Measurements from ENCODE around the gene MEGF9.

The MEGF9 gene

DNA sequence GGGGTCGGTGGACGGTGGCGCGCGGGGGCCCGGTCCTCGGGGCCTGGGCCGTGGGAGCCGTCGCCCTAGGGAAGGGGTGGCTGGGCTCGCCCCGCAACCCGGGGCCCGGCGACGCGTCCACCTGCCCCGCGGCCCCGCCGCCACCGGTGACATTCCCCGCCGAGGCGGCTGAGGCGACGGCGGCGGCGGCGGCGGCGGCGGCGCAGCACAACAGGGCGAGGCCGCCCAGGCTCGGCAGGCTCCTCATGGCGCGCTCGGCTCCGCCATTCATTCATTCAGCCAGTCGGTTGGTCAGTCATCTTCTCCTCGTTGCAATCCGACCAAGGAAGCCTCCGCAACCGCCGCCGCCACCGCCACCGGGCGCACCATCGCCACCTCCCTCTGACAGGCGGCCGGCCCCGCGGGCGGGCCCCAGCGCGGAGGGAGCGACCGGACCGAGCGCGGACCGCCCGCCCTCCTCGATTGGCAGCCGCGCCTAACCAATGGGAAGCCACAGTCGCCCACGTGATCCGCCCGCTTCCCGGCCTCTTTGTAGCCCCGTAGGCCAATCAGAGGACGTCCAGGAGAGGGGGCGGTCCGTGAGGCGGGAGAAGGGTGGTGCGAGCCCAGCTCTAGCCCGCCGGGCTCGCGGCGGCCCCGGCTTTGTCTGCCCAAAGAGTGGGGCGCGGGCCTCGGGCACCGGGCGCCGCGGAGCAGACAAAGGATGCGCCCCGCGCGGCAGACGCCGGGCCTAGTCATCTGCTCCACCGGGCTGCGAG is at the start of gene MEGF9:
Gene MEGF9 (minus strand): TSS at position 383 of the 758 bp plus-strand sequence. CDS start 112 bp downstream, at position 271.
- in situ Hi-C loops (cut with MboI; ENCODE audit: low pct_unique_long_range_greater_than_20kb, low sequenced_read_pairs, unreplicated experiment), result no loop called here
- TF ChIP-seq, protein P1, sequence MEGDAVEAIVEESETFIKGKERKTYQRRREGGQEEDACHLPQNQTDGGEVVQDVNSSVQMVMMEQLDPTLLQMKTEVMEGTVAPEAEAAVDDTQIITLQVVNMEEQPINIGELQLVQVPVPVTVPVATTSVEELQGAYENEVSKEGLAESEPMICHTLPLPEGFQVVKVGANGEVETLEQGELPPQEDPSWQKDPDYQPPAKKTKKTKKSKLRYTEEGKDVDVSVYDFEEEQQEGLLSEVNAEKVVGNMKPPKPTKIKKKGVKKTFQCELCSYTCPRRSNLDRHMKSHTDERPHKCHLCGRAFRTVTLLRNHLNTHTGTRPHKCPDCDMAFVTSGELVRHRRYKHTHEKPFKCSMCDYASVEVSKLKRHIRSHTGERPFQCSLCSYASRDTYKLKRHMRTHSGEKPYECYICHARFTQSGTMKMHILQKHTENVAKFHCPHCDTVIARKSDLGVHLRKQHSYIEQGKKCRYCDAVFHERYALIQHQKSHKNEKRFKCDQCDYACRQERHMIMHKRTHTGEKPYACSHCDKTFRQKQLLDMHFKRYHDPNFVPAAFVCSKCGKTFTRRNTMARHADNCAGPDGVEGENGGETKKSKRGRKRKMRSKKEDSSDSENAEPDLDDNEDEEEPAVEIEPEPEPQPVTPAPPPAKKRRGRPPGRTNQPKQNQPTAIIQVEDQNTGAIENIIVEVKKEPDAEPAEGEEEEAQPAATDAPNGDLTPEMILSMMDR (IDR thresholded peaks at IDR 0.05; ENCODE audit: extremely low read depth, insufficient read depth, missing control alignments), result peak; percentile 11
- DNase-seq (ENCODE audit: low spot score), result peak; percentile 99

DNA sequence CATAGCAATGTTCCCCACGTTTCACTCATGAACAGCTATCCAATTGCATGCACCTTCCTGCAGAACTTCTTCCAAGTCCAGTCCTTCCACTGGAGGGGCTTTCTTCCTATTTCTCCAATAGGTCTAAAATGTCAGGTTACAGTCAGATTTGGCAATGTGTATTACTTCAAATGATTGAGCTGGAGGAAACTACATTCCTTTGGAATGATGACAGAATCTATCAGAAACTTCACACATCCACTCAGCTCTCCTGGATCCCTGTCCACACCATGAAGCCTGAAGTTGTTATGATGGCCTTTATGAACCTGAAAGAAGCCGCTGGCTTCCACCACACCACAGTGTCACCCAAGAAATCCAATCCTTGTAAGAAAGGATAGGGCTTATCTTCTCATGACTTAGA is 46.7 kb upstream of the MEGF9 start:
- DNase-seq (ENCODE audit: low spot score), result no peak
- TF ChIP-seq, protein P1 (IDR thresholded peaks at IDR 0.05; ENCODE audit: extremely low read depth, insufficient read depth, missing control alignments), result no peak
- in situ Hi-C loops (cut with MboI; ENCODE audit: low pct_unique_long_range_greater_than_20kb, low sequenced_read_pairs, unreplicated experiment), result loop anchor here (25.0 kb wide), 1 partner anchor 176 kb away; the partner anchor contains the start of gene TRAF1

DNA sequence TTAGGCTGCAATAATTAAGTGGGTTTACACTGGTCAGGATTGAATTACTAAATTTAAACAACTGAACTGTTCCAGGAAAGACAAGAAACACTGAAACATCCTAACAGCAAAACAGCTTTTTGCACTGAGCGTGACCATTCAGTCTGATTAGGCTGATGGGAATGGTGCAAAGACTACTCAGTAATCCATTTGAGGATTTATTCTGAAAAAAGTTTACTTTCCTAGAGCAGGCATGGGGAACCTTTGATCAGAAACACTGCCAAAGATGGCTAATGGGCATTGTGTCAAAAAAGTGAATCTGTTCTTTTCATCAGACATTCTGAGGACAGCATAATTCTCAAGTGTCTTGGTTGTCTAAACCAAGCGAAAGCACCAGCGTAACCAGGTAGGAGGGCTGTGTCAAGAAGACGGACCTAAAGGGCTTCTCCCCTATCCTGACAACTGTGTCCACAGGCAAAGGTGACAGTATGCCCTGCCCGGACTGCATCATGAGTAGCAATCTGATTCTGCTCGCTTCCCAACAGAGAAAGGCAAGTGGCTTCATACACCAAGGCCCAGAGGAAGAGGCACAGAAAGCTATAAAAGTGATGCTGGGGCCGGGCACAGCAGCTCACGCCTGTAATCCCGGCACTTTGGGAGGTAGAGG is 45.6 kb upstream of the MEGF9 start:
- TF ChIP-seq, protein P1 (IDR thresholded peaks at IDR 0.05; ENCODE audit: extremely low read depth, insufficient read depth, missing control alignments), result no peak
- in situ Hi-C loops (cut with MboI; ENCODE audit: low pct_unique_long_range_greater_than_20kb, low sequenced_read_pairs, unreplicated experiment), result loop anchor here (10.0 to 25.0 kb wide), 2 partner anchors 177 to 305 kb away; partner anchors contain the start of gene TRAF1
- DNase-seq (ENCODE audit: low spot score), result no peak

DNA sequence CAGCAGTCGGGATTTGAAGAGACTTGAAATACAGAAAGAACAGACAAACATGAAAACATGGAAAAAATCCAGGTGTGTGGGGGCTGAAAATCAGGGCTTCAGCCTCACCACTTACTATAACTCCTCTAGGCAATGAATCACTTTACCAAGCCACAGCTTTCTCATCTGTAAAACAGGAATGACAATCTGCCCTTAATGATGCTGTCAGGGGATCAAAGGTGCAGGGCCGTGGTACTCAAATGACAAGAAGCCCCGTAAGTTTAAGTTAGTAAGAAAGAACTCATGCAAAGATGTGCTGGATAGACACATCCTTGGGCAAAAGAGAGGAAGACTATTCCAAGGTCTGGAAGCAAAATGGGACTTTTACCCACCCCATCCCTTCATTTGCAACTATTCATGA is 44.3 kb upstream of the MEGF9 start:
- in situ Hi-C loops (cut with MboI; ENCODE audit: low pct_unique_long_range_greater_than_20kb, low sequenced_read_pairs, unreplicated experiment), result loop anchor here (10.0 to 25.0 kb wide), 2 partner anchors 179 to 306 kb away; partner anchors contain the start of gene TRAF1
- TF ChIP-seq, protein P1 (IDR thresholded peaks at IDR 0.05; ENCODE audit: extremely low read depth, insufficient read depth, missing control alignments), result no peak
- no peak for DNase-seq (ENCODE audit: low spot score)

DNA sequence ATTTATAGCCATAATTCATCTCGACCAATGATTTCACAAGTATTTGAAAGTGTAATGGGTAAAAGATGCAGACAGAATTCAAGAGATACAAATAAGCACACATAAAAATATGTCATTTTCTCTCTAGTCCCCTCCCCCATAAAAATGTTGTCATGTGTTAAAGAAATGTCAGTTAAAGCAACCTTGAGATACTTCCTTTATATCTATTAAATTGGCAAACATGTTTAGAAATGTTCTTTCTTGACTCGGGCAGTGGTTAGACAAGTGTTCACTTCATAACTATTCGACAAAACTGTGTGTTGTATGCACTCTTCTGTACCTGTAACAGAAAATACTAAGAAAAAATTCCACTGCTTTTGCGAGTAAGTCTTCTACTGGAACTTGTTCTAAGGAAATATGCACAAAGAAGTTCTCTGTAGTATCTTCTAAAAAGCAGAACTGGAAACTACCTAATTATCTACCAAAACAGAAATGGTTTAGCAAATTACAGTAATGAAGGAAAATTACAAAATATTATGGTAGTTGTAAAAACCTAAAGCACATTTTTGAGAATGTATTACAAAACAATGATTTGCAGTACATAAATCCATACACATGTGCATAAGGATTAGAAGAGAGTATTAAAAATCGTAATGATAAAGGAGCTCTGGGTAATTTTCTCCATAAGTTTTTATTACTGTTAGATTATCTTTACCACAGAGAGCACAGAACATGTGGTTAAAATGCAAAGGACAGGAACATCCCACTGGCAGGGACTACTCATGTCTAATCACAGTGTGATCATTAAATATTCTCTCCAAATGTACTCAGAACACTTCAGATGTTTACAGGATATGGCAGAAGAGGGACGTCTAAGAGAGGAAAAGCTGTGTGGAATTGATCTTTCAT is 43.0 kb upstream of the MEGF9 start:
- DNase-seq (ENCODE audit: low spot score), result no peak
- in situ Hi-C loops (cut with MboI; ENCODE audit: low pct_unique_long_range_greater_than_20kb, low sequenced_read_pairs, unreplicated experiment), result loop anchor here (10.0 to 25.0 kb wide), 2 partner anchors 180 to 308 kb away; partner anchors contain the start of gene TRAF1
- TF ChIP-seq, protein P1 (IDR thresholded peaks at IDR 0.05; ENCODE audit: extremely low read depth, insufficient read depth, missing control alignments), result no peak

DNA sequence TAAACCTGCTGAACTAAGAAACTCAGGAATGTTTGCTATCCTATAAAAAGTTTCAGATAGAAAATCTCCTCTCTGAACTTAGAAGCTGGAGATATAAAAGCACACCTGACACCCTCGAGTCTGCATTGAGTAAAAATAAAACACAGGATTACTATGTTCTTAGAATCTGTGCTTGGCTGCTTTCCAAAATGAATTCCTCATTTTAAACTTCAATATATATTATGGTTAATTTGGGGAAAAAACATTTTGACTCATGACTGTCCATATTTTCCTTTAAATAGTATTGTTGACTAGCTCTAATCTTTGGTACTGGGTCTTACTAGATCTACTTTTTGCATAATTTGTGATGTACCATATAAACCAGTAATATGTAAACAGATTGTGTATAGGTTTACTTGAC is 42.3 kb upstream of the MEGF9 start:
- in situ Hi-C loops (cut with MboI; ENCODE audit: low pct_unique_long_range_greater_than_20kb, low sequenced_read_pairs, unreplicated experiment), result loop anchor here (10.0 to 25.0 kb wide), 2 partner anchors 181 to 308 kb away; partner anchors contain the start of gene TRAF1
- no peak for DNase-seq (ENCODE audit: low spot score)
- TF ChIP-seq, protein P1 (IDR thresholded peaks at IDR 0.05; ENCODE audit: extremely low read depth, insufficient read depth, missing control alignments), result no peak

All from GM13977 (cell line).